Cardiac septum (tissue), 1 donor: Measurements from ENCODE around the gene RAPGEF1. TPM values are rescaled to one million over a fixed set of nuclear protein-coding genes. Genes with fewer than 3 reads are reported as not detected.

Experiments used
- DNase-seq: peaks from one replicate; pipeline ENCODE4 v3.0.0-alpha.2; 2020; ENCODE audit warnings: low spot score
- intact Hi-C: fragments of 100-400 bp; cut with DNase I; formaldehyde crosslinking; loops from one replicate; pipeline ENCODE4 v1.14.0; 2022
- total RNA-seq: library from RNA; stranded (reverse); fragmentation: NEBNext Ultra II Directional; extraction: Animal tissue kit (Norgen Biotek cat#: 25700); gene quantifications from one replicate; pipeline ENCODE4 v1.2.1, GENCODE V29; 2021
- donor health status: DM: no; HTN: no; CAD: no.

RAPGEF1 gene
- total RNA-seq, 1 donor from 2014 or later, result 115 TPM

- DNase-seq, result no peak
- intact Hi-C loops, result loop anchor here (2.0 to 5.0 kb wide), 3 partner anchors 23 to 70 kb away; no protein-coding TSS in a partner anchor
Observed at GRCh38 chr9:131677444-131678180, 62.3 kb downstream of the RAPGEF1 start.

- intact Hi-C loops, result loop anchor here (2.0 to 5.0 kb wide), 3 partner anchors 24 to 70 kb away; no protein-coding TSS in a partner anchor
Observed at GRCh38 chr9:131677049-131677443, 62.8 kb downstream of the RAPGEF1 start.

GRCh38 chr9:131676431-131676972 is 63.4 kb downstream of the RAPGEF1 start:
- DNase-seq, result no peak
- intact Hi-C loops, result loop anchor here (2.0 to 5.0 kb wide), 3 partner anchors 24 to 69 kb away; no protein-coding TSS in a partner anchor

More at GRCh38 chr9:131677049-131677443, 62.8 kb downstream of the RAPGEF1 start:
- no peak for DNase-seq

- DNase-seq, result no peak
- intact Hi-C loops, result loop anchor here (2.0 to 5.0 kb wide), 4 partner anchors 25 to 68 kb away; no protein-coding TSS in a partner anchor
Observed at GRCh38 chr9:131675437-131676022, 64.3 kb downstream of the RAPGEF1 start.

- DNase-seq, result no peak
- intact Hi-C loops, result loop anchor here (2.0 to 5.0 kb wide), 4 partner anchors 34 to 67 kb away; no protein-coding TSS in a partner anchor
Observed at GRCh38 chr9:131674425-131675421, 65.2 kb downstream of the RAPGEF1 start.

- DNase-seq, result no peak
- intact Hi-C loops, result loop anchor here (5.0 kb wide), 1 partner anchor 36 kb away; no protein-coding TSS in a partner anchor
Observed at GRCh38 chr9:131673531-131673930, 66.3 kb downstream of the RAPGEF1 start.

- DNase-seq, result no peak
- intact Hi-C loops, result loop anchor here (5.0 kb wide), 1 partner anchor 36 kb away; no protein-coding TSS in a partner anchor
Observed at GRCh38 chr9:131673068-131673467, 66.8 kb downstream of the RAPGEF1 start.

- intact Hi-C loops, result loop anchor here (5.0 kb wide), 1 partner anchor 35 kb away; no protein-coding TSS in a partner anchor
- no peak for DNase-seq
Observed at GRCh38 chr9:131672451-131672850, 67.4 kb downstream of the RAPGEF1 start.

GRCh38 chr9:131671133-131671520 is 68.7 kb downstream of the RAPGEF1 start:
- intact Hi-C loops, result loop anchor here (5.0 kb wide), 1 partner anchor 34 kb away; no protein-coding TSS in a partner anchor
- DNase-seq, result no peak

GRCh38 chr9:131670247-131671132 is 69.4 kb downstream of the RAPGEF1 start:
- intact Hi-C loops, result loop anchor here (5.0 kb wide), 1 partner anchor 33 kb away; no protein-coding TSS in a partner anchor

GRCh38 chr9:131669269-131670157 is 70.4 kb downstream of the RAPGEF1 start:
- intact Hi-C loops, result loop anchor here (5.0 kb wide), 2 partner anchors 32 to 52 kb away; no protein-coding TSS in a partner anchor
- no peak for DNase-seq

More at GRCh38 chr9:131670247-131671132, 69.4 kb downstream of the RAPGEF1 start:
- DNase-seq, result no peak

GRCh38 chr9:131668439-131669268 is 71.2 kb downstream of the RAPGEF1 start:
- no peak for DNase-seq
- intact Hi-C loops, result loop anchor here (5.0 kb wide), 1 partner anchor 51 kb away; no protein-coding TSS in a partner anchor

GRCh38 chr9:131668057-131668438 is 71.8 kb downstream of the RAPGEF1 start:
- intact Hi-C loops, result loop anchor here (5.0 kb wide), 1 partner anchor 51 kb away; no protein-coding TSS in a partner anchor
- no peak for DNase-seq

GRCh38 chr9:131667576-131667975 is 72.3 kb downstream of the RAPGEF1 start:
- DNase-seq, result no peak
- intact Hi-C loops, result loop anchor here (5.0 kb wide), 1 partner anchor 50 kb away; no protein-coding TSS in a partner anchor

- intact Hi-C loops, result loop anchor here (5.0 kb wide), 1 partner anchor 49 kb away; no protein-coding TSS in a partner anchor
- no peak for DNase-seq
Observed at GRCh38 chr9:131666774-131667173, 73.1 kb downstream of the RAPGEF1 start.

- intact Hi-C loops, result loop anchor here (5.0 kb wide), 1 partner anchor 49 kb away; no protein-coding TSS in a partner anchor
- no peak for DNase-seq
Observed at GRCh38 chr9:131666029-131666428, 73.8 kb downstream of the RAPGEF1 start.
